Measurements from ENCODE around the gene UGGT2.
"Not testable (repeated sequence)": the region's sequence is repeated elsewhere in the genome, so short reads cannot be mapped to it uniquely, and the experiment has no call there.

UGGT2 gene

DNA sequence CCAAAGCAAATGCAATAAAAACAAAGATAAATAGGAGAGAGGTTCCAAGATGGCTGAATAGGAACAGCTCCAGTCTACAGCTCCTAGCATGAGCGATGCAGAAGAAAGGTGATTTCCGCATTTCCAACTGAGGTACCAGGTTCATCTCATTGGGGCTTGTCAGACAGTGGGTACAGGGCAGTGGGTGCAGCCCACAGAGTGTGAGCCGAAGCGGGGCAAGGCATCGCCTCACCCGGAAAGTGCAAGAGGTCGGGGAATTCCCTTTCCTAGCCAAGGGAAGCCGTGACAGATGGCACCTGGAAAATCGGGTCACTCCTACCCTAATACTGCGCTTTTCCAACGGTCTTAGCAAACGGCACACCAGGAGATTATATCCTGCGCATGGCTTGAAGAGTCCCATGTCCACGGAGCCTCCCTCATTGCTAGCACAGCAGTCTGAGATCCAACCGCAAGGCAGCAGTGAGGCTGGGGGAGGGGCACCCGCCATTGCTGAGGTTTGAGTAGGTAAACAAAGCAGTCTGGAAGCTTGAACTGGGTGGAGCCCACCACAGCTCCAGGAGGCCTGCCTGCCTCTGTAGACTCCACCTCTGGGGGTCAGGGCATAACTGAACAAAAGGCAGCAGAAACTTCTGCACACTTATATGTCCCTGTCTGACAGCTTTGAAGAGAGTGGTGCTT is 6.6 kb downstream of the UGGT2 start:
- DNase-seq: not testable (repeated sequence)

GRCh38 chr13:96044238-96044637 is 9.0 kb downstream of the UGGT2 start:
- no peak for DNase-seq

- no peak for DNase-seq
Observed at GRCh38 chr13:96041326-96042110, 11.7 kb downstream of the UGGT2 start.

- no peak for DNase-seq
Observed at GRCh38 chr13:96036515-96036914, 16.7 kb downstream of the UGGT2 start.

GRCh38 chr13:96034662-96035061 is 18.5 kb downstream of the UGGT2 start:
- no peak for DNase-seq

GRCh38 chr13:96033220-96034015 is 19.8 kb downstream of the UGGT2 start:
- no peak for DNase-seq

GRCh38 chr13:96032717-96033116 is 20.5 kb downstream of the UGGT2 start:
- no peak for DNase-seq

DNA sequence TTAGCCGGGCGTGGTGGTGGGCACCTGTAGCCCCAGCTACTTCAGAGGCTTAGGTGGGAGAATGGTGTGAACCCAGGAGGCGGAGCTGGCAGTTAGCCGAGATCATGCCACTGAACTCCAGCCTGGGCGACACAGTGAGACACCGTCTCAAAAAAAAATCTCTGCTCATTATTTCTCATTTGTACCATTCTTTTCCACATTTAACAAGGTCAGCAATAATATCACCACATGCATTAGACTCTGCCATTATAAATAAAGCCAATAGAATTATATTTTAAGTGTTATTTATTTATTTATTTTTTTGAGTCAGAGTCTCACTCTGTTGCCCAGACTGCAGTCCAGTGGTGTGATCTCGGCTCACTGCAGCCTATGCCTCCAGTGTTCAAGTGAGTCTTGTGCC is 24.2 kb downstream of the UGGT2 start:
- DNase-seq: no peak

GRCh38 chr13:96027496-96027895 is 25.7 kb downstream of the UGGT2 start:
- DNase-seq: no peak

DNA sequence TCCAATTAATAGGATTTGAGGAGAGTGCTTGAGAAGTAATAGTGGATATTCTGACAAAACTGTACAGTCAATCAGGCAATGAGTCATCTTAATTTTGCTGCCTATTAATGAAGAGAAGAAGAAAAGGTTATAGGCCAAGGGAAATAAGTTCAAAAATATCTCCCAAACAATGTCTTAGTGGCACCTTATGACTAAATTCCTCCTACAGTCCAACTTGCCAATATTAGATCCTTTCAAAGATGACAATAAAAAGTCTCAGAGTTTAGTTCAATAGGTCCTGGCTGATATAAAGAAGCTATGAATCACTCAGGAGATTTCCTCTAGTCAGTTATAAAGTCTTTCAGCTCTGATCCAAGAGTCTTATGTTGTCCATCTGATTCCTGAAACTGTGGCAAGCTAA is 27.9 kb downstream of the UGGT2 start:
- DNase-seq: no peak

DNA sequence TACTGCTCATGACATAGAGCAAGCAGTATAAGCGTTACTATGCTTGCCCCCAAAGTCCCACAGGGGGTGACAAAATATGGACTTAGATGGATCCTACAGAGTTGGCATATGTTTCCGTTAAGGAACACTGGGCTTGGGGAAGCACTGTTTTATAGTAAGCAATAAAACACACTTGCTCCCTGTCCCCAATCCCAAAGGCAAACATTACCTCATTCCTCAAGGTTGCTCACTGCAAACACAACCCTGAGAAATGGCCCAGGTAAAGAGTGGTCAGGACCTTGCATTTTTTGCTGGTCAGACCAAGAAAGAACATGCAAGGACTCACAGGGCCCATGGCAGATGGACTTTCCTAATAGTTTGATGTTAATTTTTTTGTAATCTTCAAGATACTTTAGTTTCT is 32.3 kb downstream of the UGGT2 start:
- no peak for DNase-seq

DNA sequence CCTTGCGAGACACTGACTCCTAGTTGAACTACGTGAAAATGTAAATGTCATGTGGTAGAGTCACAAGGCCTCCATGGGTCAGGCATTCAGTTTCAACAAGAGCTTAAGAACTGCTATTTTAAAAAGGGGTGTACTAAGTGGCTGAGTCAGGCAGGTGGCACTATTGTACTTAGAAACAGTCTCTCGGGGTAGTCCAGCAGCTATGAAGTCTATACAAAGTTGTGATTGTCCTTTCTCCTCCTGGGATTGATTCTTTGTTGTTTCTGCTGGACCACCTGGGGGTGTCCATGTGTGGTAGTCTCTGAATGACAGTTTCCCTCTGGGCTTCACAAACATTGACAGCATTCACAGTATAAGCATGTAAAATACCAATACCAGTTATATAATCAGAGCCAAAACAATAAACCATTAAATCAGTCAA is 33.0 kb downstream of the UGGT2 start:
- no peak for DNase-seq

DNA sequence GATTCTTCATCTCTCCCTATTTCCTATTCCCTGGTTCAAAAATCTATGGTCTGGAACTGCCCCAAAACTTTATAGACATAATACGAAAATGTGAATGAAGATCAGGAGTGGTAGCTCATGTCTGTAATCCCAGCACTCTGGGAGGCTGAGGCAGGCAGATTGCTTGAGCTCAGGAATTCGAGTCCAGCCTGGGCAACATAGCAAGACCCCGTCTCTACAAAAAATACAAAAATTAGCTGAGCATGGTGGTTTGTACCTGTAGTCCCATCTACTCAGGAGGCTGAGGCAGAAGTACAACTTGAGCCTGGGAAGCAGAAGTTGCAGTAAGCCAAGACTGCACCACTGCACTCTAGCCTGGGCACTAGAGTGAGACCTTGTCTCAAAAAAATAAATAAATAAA is 35.1 kb downstream of the UGGT2 start:
- DNase-seq: no peak

GRCh38 chr13:96011291-96011872 is 41.8 kb downstream of the UGGT2 start:
- DNase-seq: no peak

DNA sequence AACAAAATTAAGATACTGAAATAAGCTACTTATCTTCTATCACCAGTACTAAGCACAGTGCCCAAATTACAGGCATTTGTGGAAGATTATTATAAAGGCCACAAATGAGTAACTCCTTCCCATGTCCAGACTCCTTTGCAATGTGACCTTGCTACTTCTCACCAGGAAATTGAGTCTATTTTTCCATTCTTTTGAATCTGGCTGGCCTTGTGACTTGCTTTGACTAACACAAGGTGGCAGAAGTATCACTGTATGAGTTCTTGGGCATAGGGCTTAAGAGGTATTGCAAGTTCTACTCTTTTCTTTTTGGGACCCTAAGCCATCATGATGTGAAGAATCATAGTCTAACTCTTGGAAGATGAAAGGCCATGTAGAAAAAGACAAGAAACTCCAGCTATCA is 49.9 kb downstream of the UGGT2 start:
- no peak for DNase-seq

GRCh38 chr13:96002322-96003131 is 50.7 kb downstream of the UGGT2 start:
- DNase-seq: no peak

- DNase-seq: no peak
Observed at GRCh38 chr13:96000069-96000468, 53.1 kb downstream of the UGGT2 start.

GRCh38 chr13:95987841-95988240 is 65.4 kb downstream of the UGGT2 start:
- DNase-seq: no peak

DNA sequence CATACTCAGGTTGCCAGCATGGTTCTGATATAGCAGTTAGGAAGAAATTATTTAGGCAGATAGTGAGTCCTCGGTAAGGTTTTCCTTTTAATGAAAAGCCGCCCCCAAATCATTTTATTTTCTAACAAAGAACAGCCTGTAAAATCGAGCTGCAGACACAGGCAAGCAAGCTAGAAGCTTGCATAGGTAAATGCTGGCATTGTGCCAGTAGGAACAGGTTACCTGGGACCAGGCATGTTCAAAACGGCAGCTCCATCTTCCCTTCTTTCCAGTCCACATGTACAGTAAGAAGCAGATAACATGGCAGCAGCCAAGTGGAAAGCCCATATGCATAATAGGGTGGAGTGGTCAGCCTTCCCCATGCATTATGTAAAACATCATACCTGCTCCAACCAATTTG is 71.1 kb downstream of the UGGT2 start:
- no peak for DNase-seq

DNA sequence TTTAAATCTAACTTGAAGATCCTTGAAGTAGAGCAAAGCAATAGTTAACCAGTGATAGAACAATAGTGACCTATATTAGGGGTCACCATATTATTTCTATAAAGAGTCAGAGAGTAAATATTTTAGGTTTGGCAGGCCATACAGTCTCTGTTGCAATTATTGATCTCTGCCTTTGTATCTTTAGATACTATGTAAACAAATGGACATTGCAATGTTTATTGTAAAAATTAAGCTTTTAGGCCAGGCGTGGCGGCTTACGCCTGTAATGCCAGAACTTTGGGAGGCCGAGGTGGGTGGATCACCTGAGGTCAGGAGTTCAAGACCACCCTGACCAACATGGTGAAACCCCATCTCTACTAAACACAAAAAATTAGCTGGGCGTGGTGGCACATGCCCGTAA is 80.5 kb downstream of the UGGT2 start:
- not testable (repeated sequence) for DNase-seq

GRCh38 chr13:95970878-95971277 is 82.3 kb downstream of the UGGT2 start:
- DNase-seq: no peak

DNA sequence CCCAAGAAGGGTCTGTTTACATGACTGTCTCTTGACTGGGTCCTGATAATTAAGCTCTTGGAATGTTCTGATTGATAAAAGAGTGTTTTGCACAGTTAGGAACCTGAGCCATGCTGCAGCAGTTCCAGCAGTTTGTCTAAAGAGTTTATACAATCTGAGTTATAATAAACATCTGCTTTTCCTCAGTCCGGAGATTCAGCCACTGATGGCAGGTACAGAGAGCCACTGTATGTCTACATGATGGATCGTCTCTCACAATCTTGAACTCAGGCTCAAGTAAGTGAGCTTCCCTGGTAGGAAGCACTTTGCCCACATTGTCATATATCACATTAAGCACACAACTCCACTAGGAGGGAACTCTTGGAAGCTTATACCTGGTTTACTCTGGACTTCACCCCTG is 84.3 kb downstream of the UGGT2 start:
- DNase-seq: no peak

GRCh38 chr13:95957331-95957730 is 95.9 kb downstream of the UGGT2 start:
- DNase-seq: no peak
